Heart left ventricle (tissue), 13 donors: ENCODE measurements around the gene C10orf53.

Source experiments
- POLR2A ChIP-seq, 2 donors: fragments of 450-650 bp; IDR thresholded peaks; one replicate each; pipeline ENCODE4 v1.6.1; 2017; ENCODE audit warnings: antibody characterized with exemption in 2 of 2, mild to moderate bottlenecking in 2 of 2, moderate library complexity in 2 of 2
- TF ChIP-seq, protein P1 (sequence below), 12 donors: fragments of 200-600 bp; sonication (generic) in 4 of 12; IDR thresholded peaks; one replicate each; pipeline versions ENCODE4 v1.5.0 to v1.8.0; 2018 to 2022; ENCODE audit warnings: antibody characterized with exemption in 12 of 12, mild to moderate bottlenecking in 5 of 12
- donor health status: ischemic (EF 13 %, LVEDD 7.1; RV severe dilation, severe dysfunction).
- donor health status: DM: no; HTN: yes; CAD: no.
- donor health status: DM: no; HTN: no; CAD: no.
- donor health status: ischemic (EF 25% LVEDD 6.9; RV normal size, moderate dysfunction).
- donor health status: ischemic (EF 25% LVEDD 5.7; RV mildly dilated, moderate dysfunction).
- donor health status: ischemic (EF 35%, LVEDD 5.7; RV mildly dilated, moderate dysfunction).
- donor health status: nonischemic (EF 11% LVEDD 7.7; RV severe dilation, severe dysfunction).
- donor health status: DM: yes; HTN: yes; CAD: no.
- donor health status: PGD.
- donor health status: ischemic (EF 29% LVEDD 5.4; RV normal size, mild dysfunction).
- donor health status: nonischemic (EF 23%, LVEDD 6.1; RV moderate dilation, normal function).

DNA sequence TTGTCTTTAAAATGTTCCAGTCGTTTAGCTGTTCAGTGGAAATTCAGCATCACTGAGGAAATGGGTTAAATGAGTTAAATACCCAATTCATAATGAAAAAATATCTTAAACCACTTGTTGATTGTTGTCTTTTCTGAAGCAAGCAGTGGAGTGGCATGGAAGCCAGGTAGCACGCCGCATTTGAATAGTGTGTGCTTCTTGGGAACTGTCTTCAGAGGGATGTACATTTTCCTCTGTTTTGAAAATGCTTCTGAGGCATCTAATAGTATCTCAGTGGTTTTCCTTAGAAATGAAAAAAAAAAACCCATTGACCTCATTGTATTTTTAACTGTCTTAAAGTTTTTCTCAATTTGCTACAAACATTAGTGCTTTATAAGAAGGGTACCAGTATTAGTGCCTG is 28.1 kb downstream of the C10orf53 start:
- TF ChIP-seq, protein P1, sequence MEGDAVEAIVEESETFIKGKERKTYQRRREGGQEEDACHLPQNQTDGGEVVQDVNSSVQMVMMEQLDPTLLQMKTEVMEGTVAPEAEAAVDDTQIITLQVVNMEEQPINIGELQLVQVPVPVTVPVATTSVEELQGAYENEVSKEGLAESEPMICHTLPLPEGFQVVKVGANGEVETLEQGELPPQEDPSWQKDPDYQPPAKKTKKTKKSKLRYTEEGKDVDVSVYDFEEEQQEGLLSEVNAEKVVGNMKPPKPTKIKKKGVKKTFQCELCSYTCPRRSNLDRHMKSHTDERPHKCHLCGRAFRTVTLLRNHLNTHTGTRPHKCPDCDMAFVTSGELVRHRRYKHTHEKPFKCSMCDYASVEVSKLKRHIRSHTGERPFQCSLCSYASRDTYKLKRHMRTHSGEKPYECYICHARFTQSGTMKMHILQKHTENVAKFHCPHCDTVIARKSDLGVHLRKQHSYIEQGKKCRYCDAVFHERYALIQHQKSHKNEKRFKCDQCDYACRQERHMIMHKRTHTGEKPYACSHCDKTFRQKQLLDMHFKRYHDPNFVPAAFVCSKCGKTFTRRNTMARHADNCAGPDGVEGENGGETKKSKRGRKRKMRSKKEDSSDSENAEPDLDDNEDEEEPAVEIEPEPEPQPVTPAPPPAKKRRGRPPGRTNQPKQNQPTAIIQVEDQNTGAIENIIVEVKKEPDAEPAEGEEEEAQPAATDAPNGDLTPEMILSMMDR (IDR thresholded peaks at IDR 0.05), result no peak
- no peak for TF ChIP-seq POLR2A (IDR thresholded peaks at IDR 0.05)
